PC-3 (cell line): Measurements from ENCODE around the gene ZNF774.

Experiments
- EZH2 ChIP-seq: fragments of 300-600 bp; sonication (generic); IDR thresholded peaks from one replicate; pipeline ENCODE4 v1.6.1; 2017; ENCODE audit warnings: antibody characterized with exemption, mild to moderate bottlenecking, low read length; ENCODE audit not compliant: unreplicated experiment
- EZH2phosphoT487 ChIP-seq: fragments of 300-600 bp; sonication (generic); IDR thresholded peaks from 2 replicates; pipeline ENCODE4 v1.6.1; 2018; ENCODE audit warnings: mild to moderate bottlenecking, antibody characterized with exemption, low read length, borderline replicate concordance

DNA sequence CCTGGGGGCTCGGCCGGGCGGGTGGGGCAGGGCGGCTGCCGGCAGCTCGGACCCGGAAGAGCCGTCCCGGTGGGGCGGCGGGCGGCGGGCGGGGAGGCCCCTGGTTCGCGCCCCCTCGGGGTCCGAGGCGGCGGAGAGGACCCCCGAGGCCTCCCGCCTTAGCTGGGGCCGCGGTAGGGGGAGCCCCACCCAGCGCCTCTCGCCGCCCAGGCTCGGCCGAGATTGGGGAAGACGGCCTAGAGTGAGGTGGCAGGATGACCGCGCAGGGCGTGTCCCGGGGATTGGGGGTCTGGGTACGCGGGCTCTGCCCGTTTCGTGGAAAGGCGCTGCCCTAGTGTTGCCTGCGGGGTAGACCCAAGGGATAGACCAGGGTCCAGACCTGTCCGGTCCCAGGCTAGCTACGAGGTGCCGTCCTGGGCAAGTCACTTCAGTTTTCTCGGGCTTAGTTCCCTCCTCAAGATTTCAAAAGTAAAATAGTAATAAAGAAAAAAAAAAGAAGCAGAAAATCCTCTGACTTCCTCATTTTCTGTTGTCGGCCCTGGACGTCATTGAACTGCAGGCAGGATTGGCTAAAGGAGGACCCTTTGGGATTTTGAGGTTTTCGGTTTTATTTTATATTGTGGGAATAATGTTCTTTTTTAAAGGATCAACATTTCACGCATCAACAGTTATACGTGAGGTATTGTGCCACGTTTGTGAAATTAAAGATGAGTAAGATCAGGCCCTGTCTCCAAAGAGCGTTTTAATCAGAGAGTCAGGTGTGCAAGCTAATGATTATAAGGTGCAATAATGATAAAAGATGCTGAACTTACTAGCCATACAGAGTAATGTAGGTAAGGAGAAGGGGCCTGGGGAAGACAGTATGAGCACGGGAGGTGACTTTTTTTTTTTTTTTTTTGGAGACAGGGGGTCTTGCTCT lies 36.6 kb downstream of the ZNF774 start:
- TF ChIP-seq EZH2: no peak
- no peak for TF ChIP-seq EZH2phosphoT487
